ENCODE data around the gene JOSD2. TPM values are rescaled to one million over a fixed set of nuclear protein-coding genes. Genes with fewer than 3 reads are reported as not detected.

Gene JOSD2
- total and polyA plus RNA-seq, 2 of the 4 experiments (the other 2 are of a cell fraction), result 12.2 to 54.1 TPM

DNA sequence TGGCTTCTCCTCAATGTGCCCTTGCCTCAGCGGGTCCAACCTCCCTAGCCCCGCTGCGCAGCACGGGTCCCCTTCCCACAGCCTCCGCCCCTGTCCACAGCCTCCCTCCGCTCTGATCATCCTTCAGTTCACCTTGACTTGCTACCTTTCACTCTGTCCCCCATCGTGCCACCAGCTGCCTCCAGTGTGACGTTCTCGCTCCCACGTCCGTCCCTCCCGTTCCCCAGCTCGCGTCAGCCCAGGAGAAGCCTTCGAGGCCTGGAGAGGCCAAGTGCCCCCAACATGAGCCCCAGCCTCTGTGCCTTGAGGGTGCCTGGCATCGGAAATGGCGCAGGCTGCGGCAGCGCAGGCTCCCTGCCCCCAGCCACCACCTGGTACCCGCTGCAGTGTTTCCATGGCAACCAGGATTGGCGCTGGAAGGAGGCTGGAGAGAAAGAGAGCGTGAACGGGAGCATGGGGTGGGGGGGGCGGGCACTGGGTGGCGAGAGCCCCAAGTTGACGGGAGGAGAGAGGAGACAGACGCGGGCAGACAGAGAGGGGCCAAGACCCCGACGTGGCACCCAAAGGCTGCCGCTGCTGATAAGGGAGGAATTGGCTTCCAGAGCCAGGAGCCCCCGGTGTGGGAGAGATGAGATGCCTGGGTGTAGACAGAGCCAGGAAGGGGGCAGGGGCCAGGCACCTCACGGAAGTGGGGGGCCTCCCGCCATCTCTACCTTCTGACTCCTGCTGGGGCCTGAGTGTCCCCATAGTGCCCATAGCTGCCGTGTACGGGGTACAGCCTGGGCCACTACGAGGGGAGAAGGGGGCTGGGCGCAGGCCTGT lies 3.6 kb upstream of the JOSD2 start:
- in situ Hi-C loops (cut with MboI; ENCODE audit: low sequenced_read_pairs) (no loop called here), dilution Hi-C loops (cut with HindIII; ENCODE audit: low sequenced_read_pairs, unreplicated experiment) (no loop called here), intact Hi-C loops (cut with micrococcal nuclease) (no loop called here)
- H4K8ac ChIP-seq (ENCODE audit: low read depth in 2 of 2, low read length in 2 of 2), result no peak overlapping the region
- H3K4me3 ChIP-seq (ENCODE audit: insufficient read depth, low read depth, low read length), result no peak overlapping the region
- no peak overlapping the region for H3K9ac ChIP-seq (ENCODE audit: low read depth, low read length)
- H2AK5ac ChIP-seq (ENCODE audit: low read depth, low read length), result no peak overlapping the region
- POLR2A ChIA-PET (ENCODE audit: unreplicated experiment), result no interaction called here
- CTCF ChIA-PET, result interaction anchor here (0.6 kb wide), 1 partner anchor 421 kb away, joined by 3 read pairs; no protein-coding TSS in a partner anchor
- no peaks in the 10 kb centered on the region for H3K9me3 ChIP-seq (ENCODE audit: control insufficient read depth, insufficient read depth, low read length)
- DNase-seq, result no peak
- no peak overlapping the region for H3K18ac ChIP-seq (ENCODE audit: low read depth, low read length)
- no peak overlapping the region for H3K4me2 ChIP-seq (ENCODE audit: low read depth, low read length)
- H3K14ac ChIP-seq (replicated peaks; ENCODE audit: low read depth, low read length), result no peak overlapping the region
- H2BK120ac ChIP-seq (ENCODE audit: low read depth, low read length), result no peak overlapping the region
- peak overlapping the region; percentile 14 for H2AFZ ChIP-seq (replicated peaks; ENCODE audit: low read length, poor library complexity)
- no peak overlapping the region for H4K5ac ChIP-seq (ENCODE audit: low read depth, low read length)
- no peak overlapping the region for H2BK15ac ChIP-seq (ENCODE audit: low read depth, low read length)
- WGBS, 2 experiments (ENCODE audit: extremely low coverage in 2 of 2, insufficient read length in 1 of 2), result 22% methylated on average over 9 of the region's 38 CpGs; no CpG with 5 or more reads in 1 of the 2 experiments
- no peaks in the 10 kb centered on the region; the same call in 1 of the 2 replicates for H3K9me1 ChIP-seq (ENCODE audit: insufficient read depth, low read length)
- no peak overlapping the region for H2BK20ac ChIP-seq (ENCODE audit: low read depth, low read length)
- no peak overlapping the region for H3K4ac ChIP-seq (ENCODE audit: low read depth, low read length)
- no peak overlapping the region for H2AK9ac ChIP-seq (replicated peaks; ENCODE audit: low read depth, low read length, poor library complexity)
- peaks cover 5 to 10% of the 10 kb centered on the region in 2 experiments; a peak in 3 of 4 replicates for H3K79me1 ChIP-seq (ENCODE audit: low read depth in 1 of 2, low read length in 2 of 2)
- H3K23ac ChIP-seq (ENCODE audit: low read depth, low read length), result no peak overlapping the region
- peaks cover 3% of the 10 kb centered on the region for H3K4me1 ChIP-seq (ENCODE audit: control insufficient read depth, insufficient read depth, low read length)
- H3K36me3 ChIP-seq (ENCODE audit: control insufficient read depth, insufficient read depth, low read length), result no peaks in the 10 kb centered on the region
- H3K27ac ChIP-seq (ENCODE audit: insufficient read depth, low read length), result no peak overlapping the region
- no peak overlapping the region for H3K56ac ChIP-seq (ENCODE audit: extremely low read depth, insufficient read depth, low read length)
- BruUV-seq (replicated peaks), result no TSS peak
- no peak overlapping the region for H2BK5ac ChIP-seq (ENCODE audit: low read depth, low read length, poor library complexity, severe bottlenecking)
- H4K91ac ChIP-seq (ENCODE audit: insufficient read depth, low read depth, low read length), result no peak overlapping the region
- ATAC-seq (ENCODE audit: low read depth), result no peak
- H3K27me3 ChIP-seq (ENCODE audit: control insufficient read depth, insufficient read depth, low read length), result no peaks in the 10 kb centered on the region
- H4K20me1 ChIP-seq (ENCODE audit: insufficient read depth, low read length), result no peaks in the 10 kb centered on the region
- TF ChIP-seq NFE2L2 (IDR thresholded peaks at IDR 0.05; ENCODE audit: low read depth, low read length), result no peak
- no peak for TF ChIP-seq SMC3 (IDR thresholded peaks at IDR 0.05; ENCODE audit: low read depth, low read length)
- TF ChIP-seq, protein P1, sequence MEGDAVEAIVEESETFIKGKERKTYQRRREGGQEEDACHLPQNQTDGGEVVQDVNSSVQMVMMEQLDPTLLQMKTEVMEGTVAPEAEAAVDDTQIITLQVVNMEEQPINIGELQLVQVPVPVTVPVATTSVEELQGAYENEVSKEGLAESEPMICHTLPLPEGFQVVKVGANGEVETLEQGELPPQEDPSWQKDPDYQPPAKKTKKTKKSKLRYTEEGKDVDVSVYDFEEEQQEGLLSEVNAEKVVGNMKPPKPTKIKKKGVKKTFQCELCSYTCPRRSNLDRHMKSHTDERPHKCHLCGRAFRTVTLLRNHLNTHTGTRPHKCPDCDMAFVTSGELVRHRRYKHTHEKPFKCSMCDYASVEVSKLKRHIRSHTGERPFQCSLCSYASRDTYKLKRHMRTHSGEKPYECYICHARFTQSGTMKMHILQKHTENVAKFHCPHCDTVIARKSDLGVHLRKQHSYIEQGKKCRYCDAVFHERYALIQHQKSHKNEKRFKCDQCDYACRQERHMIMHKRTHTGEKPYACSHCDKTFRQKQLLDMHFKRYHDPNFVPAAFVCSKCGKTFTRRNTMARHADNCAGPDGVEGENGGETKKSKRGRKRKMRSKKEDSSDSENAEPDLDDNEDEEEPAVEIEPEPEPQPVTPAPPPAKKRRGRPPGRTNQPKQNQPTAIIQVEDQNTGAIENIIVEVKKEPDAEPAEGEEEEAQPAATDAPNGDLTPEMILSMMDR (conservative IDR thresholded peaks at IDR 0.05; ENCODE audit: low read depth, low read length), result no peak
- TF ChIP-seq RCOR1 (IDR thresholded peaks at IDR 0.05; ENCODE audit: insufficient replicate concordance, low read length), result no peak
- no peak for TF ChIP-seq RAD21 (IDR thresholded peaks at IDR 0.05; ENCODE audit: low read length)
- TF ChIP-seq CHD1 (IDR thresholded peaks at IDR 0.05; ENCODE audit: low read depth, low read length), result no peak
- TF ChIP-seq RFX5 (IDR thresholded peaks at IDR 0.05; ENCODE audit: low read depth, low read length), result no peak
- TF ChIP-seq MXI1 (IDR thresholded peaks at IDR 0.05; ENCODE audit: borderline replicate concordance, low read depth, low read length), result no peak
- TF ChIP-seq, protein P2, sequence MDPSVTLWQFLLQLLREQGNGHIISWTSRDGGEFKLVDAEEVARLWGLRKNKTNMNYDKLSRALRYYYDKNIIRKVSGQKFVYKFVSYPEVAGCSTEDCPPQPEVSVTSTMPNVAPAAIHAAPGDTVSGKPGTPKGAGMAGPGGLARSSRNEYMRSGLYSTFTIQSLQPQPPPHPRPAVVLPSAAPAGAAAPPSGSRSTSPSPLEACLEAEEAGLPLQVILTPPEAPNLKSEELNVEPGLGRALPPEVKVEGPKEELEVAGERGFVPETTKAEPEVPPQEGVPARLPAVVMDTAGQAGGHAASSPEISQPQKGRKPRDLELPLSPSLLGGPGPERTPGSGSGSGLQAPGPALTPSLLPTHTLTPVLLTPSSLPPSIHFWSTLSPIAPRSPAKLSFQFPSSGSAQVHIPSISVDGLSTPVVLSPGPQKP (IDR thresholded peaks at IDR 0.05; ENCODE audit: borderline replicate concordance, low read depth, low read length), result no peak
- TF ChIP-seq MAFK (IDR thresholded peaks at IDR 0.05; ENCODE audit: low read depth, low read length), result no peak
- no peak for TF ChIP-seq MAZ (IDR thresholded peaks at IDR 0.05; ENCODE audit: borderline replicate concordance, low read depth, low read length)
- no peak for TF ChIP-seq USF2 (IDR thresholded peaks at IDR 0.05; ENCODE audit: low read depth, low read length)
- TF ChIP-seq CEBPB (IDR thresholded peaks at IDR 0.05; ENCODE audit: low read depth, low read length), result no peak
- TF ChIP-seq FOS (IDR thresholded peaks at IDR 0.05; ENCODE audit: low read depth, low read length), result no peak

All from IMR-90 (cell line).